NCI-H226 (cell line): Measurements from ENCODE around the gene EVL.
A peak's percentile ranks its signal among the peaks of the same experiment; 100 is the strongest.
"Not testable (repeated sequence)": the region's sequence is repeated elsewhere in the genome, so short reads cannot be mapped to it uniquely, and the experiment has no call there.

Source experiments
- DNase-seq: peaks from one replicate; pipeline ENCODE4 v3.0.0-alpha.2; 2015

The EVL gene

DNA sequence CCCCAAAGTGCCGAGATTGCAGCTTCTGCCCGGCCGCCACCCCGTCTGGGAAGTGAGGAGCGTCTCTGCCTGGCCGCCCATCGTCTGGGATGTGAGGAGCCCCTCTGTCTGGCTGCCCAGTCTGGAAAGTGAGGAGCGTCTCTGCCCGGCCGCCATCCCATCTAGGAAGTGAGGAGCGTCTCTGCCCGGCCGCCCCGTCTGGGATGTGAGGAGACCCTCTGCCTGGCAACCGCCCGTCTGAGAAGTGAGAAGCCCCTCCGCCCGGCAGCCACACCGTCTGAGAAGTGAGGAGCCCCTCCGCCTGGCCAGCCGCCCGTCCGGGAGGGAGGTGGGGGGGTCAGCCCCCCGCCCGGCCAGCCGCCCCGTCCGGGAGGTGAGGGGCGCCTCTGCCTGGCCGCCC, 115.4 kb downstream of the EVL start:
- not testable (repeated sequence) for DNase-seq

DNA sequence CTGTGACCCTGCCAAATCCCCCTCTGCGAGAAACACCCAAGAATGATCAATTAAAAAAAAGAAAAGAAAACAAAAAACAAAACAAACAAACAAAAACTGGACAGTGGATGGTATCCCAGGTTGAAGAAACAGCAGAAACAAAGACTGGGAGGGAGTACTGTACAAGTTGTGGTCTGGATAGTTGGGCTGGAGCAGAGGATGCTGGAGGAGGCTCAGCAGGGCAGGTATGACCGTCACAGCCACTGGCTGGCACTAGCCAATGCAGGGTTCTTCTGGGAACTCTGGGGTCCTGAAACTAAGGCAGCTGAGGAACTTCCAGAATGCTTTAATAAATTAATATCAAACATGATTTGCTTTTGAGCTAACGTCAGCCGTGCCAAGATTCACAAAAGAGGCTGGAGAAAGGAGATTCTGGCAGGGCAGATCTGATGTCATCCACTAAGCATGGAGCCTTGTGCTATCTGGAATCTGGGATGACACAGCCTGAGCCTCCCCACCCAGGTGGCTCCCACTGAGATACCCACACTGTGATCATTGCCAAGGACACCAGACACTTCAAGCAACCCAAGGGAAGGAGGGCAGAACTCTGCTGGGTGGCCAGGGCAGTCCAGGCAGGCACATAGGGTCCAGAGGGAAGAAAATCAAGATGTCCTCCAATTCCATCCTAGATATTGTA, 116.8 kb downstream of the EVL start:
- peak; percentile 16 for DNase-seq

DNA sequence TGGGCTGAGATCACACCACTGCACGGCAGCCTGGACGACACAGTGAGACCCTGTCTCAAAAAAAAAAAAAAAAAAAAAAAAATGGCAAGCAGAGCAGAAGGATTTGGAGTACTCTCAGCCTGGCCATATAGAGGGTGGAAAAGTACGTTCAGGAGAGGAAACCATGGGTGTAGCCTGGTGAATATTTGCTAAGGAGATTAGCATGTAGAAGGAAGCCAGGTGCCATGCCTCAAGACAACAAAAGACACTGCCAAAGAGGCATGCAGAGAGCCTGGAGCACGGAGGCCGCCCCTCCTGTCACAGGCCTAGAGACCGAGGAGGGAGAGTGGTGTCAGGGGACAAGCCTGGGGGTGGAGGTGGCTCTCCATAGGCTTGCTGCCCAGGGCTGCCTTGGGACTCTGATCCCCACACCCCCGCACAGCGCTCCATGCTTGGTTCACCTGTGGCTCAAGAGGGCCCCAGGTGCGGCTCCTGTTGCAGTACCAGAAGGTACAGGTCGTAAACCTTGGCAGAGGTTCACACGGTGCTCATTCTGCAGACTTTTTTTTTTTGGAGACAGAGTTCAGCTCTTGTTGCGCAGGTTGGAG, 122.1 kb downstream of the EVL start:
- DNase-seq, result no peak

DNA sequence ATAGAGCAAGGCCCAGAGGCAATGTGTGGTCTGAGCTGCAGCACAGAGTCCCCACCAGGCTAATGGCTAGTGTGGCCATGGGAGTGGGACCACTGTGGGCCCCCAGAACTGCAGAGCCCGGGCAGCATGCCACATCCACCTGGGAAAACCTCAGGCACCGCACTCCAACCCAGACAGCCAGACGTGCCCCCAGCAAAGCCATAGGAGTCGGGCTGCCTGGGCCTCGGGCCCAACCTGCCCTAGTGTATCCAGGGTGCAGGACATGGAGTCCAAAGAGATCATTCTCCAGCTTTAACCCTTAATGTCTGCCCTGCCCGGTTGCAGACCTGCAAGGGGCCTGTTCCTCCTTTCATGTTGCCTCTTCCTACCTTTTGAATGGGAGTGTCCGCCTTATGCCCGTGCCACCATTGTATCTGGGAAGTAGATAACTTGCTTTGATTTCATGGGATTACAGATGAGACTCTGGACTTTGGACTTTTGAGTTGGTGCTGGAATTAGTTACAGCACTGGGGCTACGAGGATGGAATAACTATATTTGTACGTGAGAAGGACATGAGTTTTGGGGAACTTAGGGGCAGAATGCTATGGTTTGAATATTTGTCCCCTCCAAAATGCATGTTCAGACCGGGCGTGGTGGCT, 123.3 kb downstream of the EVL start:
- no peak for DNase-seq

DNA sequence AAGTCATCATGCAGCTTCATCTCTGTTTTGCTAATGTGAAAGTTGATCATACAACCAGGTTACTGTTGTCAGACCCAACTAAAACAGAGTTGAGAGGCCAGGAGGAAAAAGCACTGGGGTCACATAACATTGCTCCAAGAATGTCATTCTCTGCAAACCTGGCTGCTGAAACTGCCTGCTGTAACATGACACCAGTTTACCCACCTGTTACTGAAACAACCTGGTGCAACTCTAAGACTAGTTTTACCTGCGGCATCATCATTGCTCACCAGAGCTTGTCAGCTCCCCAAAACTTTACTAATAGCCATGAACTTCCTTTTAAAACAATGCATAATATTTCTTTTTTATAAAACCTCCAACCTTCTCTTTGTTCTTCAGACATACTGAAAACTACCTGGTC, 124.9 kb downstream of the EVL start:
- no peak for DNase-seq

DNA sequence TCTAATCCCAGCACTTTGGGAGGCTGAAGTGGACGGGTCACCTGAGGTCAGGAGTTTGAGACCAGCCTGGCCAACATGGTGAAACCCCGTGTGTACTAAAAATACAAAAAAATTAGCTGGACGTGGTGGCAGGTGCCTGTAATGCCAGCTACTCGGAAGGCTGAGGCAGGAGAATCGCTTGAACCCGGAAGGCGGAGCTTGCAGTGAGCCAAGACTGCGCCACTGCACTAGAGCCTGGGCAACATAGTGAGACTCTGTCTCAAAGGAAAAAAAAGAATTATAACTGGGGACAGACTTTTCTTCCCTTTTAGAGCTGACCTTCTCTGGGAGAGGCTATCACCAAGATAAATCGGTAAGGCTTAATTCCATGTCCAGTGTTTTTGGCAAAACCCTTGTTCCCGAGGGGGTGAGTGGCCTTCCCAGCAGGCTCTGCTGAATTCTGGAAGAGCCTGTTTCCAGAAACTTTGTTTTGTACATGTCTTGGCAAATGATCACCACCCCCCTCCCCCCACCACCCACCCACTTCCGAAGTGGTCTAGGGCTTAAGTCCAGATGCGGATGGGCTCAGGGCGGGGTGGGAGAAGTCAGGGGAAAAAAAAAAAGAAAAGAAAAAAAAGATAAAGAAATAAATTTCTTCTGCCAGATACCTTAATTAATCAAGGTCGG, 126.5 kb downstream of the EVL start:
- DNase-seq, result no peak

DNA sequence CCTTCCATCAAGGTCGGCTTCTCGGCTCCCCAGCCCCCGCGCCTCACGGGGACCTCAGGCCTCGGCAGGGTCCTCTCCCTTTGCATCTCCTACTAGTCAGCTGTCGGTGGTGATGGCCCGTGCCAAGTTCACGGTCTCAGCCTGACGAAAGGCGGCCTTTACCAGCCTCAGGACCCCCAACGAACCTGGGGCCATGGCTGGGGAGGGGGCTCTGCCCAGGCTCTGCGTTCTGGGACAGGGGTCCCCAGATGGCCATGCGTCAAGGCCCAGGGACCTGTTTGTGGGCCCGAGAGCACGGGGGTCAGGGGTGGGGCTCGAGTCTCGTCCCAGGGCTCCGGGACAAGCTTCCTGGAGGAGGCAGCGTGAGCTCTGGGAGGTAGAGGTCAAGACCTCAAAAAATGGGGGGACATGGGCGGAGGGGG, 127.0 kb downstream of the EVL start:
- no peak for DNase-seq

DNA sequence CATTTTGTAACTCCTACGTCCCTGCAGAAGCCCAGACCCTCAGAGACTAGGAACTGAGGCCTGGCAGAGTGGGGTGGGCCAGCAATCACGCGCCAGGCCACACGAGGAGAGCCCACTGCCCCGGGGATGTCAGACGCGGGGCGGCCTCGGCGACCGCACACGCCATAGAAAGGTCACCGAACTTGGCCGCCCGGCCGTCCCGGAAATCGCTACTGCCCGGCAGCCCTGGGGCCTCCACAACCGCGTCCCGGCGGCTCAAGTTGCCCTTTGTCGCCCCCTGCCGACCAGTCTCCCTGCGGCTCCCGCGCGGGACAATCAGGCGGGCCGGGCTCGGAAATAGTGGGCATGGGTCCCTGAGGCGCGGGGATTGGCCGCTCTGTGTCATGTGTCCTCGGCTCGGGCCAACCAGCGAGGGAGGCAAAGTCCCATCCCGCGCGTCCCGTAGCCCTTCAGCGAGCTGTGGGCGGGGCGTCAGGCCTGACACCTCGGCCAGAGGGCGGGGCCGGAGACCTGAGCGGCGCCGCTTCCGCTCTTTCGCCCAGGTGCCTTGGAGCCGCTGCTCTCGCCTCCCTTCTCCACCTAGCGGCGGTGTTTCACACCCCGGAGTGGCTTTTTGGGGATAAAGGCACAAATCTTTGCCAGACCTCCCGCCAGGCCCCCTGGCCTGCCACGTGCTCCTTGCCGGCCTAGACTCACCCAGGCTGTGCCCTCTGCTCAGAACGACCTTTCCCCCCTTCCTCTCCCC, 127.6 kb downstream of the EVL start:
- peak; percentile 97 for DNase-seq
